Loucy (cell line): ENCODE measurements around the gene PSMC6.

Experiments
- CTCF ChIP-seq: fragments of 200-600 bp; sonication (generic); conservative IDR thresholded peaks from 2 replicates; pipeline ENCODE4 v1.5.1; 2014; ENCODE audit warnings: mild to moderate bottlenecking, antibody characterized with exemption, low read length
- EZH2phosphoT487 ChIP-seq: fragments of 200-600 bp; IDR thresholded peaks from 2 replicates; pipeline ENCODE4 v1.6.1; 2018; ENCODE audit warnings: antibody characterized with exemption, mild to moderate bottlenecking, moderate library complexity, borderline replicate concordance

- no peak for TF ChIP-seq CTCF
- TF ChIP-seq EZH2phosphoT487 = no peak
These were observed 3.8 kb upstream of the PSMC6 start for GRCh38 chr14:52703225-52703624.
